Measurements from ENCODE around the gene SGCE.

The SGCE gene

DNA sequence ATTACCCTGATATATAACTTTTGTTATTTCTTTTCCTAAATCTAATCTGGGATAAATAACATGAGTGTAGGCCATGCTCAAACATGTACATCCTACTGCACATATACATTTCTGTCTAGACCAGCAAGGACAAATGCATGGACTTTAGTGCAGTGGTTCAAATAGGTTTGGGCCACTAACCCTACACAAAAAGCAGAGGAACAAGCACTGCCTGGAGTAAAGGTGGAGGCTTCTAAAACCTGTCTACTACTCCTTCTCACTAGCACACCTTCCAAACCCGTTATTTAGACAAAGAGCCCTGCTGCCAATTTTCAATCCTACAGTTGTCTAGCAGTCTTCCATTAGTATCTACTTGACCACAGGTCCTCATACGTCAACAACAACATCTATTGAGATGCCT, 34.8 kb downstream of the SGCE start:
- no peak for DNase-seq

DNA sequence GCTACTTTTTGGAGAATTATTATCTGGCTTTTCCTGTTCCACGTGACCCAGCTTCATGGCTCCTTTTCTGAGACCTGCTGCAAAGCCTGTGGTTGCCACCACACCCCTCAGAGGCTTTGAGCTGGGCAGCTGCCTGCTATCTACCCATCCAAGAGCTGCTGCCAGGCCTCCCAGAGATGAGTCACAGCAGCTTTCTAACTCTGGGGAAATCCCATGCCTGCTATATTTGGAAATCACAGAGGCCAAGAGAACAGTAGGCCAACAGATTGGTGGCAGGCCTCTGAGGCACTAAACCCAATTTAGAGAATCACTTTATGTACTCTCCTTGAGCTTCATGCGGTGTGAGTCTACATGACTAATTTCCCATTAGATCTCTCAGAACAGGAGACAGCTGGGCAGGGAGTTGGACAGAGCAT, 35.2 kb downstream of the SGCE start:
- peak; percentile 40 for DNase-seq

DNA sequence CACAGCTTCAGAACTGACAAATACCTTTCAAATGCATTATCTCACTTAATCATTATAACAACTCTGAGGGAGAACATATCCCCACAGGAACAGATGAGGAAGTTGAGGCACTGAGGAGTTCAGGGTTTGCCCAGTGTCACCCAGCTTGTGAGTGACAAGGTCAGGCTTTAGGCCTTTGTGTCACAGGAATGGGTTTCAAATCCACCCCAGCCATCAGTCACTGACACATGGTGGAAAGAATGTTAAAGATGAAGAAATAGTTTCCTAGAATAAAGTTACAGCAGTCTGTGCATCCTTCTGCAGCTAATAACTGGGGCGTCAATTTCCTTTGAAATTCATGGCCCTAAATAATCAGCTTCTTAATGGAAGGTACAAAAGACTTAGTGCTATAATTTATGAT, 37.8 kb downstream of the SGCE start:
- DNase-seq = no peak

DNA sequence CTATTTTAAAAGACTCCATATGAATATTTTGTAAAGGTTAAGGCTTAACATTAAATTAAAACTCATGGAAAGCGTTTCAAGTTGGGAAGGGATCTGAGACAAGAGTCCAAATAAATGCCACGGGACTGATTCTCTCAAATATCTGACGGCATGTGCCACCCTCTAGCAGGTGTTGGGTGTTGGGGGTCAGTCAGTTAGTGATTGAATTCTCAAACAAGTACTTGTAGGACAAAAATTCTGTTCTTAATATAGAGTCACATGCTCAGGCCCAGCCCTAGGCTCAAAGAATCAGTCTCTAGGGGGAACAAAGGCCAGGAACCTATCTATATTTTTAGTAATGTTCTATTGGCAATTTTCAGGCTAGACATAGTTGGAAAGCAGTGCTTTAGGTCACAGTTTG, 39.1 kb downstream of the SGCE start:
- DNase-seq = no peak

DNA sequence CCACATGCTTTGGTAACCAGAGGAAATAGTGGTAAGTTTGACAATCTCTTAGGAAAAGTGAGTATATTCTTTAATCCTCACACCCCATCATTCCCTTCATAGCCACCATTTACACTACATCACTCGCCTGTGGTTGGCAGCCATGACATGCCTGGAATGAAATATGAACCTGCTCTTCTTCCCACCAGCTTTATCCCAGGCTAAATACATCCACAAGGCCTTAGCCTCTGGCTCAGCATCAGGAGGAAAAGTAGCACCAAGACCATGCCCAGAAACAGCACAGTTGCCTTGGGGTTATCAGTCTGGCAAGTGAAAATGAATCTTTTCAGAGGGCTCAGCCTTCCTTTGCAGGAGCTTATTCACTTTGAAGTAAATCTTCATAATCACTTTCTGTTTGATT, 40.3 kb downstream of the SGCE start:
- no peak for DNase-seq

DNA sequence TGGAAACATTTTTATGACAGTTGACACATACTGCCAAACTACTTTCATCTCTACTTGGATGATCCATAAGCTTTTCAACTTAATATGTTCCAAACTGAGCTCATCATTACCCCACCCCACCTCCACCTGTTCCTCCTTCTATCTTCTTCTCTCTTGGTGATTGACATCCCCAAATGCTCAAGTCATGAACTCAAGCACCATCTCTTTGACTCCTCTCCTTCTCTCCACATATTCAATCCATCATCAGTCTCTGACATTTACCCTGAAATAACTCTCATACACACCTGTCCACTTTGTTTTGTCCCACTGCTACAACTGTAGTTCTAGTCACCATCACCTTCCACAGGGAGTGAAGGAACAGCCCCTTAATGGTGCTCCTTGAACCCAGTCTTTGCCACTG, 43.3 kb downstream of the SGCE start:
- no peak for DNase-seq

DNA sequence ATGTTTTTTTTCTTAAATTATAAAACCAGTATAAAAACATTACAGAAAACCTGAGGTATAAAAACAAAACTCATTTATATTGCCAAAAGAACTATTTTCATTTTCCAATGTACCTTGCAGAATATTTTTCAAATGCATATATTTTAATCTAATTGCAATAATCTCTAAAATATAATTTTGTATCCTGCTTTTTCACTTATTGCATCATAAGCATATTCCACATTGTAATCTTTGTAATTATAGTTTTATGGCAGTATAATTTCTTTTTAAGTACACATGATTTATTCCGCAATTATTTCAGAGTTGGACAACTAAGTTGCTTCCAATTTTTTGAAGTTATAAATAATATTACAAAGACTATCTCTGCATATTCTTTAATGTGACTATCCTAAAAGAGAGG, 43.7 kb downstream of the SGCE start:
- DNase-seq = no peak

DNA sequence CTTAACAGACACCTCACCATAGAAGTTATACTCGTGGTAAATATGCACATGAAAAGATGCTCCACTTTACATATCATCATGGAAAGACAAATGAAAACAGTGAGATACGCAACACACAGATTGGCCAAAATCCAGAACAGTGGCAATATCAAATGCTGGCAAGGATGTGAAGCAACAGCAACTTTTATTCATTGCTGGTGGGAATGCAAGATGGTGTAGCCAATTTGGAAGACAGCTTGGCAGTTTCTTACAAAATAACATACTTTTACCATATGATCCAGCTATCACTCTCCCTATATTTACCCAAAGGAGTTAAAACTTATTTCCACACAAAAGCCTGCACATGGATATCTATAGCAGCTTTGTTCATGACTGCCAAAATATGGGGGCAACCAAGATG, 46.4 kb downstream of the SGCE start:
- DNase-seq = no peak

DNA sequence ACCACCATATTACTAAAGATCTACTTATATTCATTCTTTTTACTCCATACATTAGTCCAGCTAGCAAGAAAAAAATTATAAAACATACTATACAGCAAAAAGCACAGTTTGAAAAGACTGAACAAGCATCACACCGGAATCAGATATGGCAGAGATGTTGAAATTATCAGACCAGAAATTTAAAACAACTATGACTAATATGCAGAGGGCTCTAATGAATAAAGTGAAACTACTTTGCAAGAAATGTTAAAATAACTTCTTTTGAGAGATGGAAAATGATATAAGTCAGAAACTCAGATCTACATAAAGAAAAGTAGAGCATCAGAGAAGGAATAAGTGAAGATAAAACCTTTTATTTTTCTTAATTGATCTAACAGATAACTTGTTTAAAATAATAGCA, 50.9 kb downstream of the SGCE start:
- DNase-seq = no peak

DNA sequence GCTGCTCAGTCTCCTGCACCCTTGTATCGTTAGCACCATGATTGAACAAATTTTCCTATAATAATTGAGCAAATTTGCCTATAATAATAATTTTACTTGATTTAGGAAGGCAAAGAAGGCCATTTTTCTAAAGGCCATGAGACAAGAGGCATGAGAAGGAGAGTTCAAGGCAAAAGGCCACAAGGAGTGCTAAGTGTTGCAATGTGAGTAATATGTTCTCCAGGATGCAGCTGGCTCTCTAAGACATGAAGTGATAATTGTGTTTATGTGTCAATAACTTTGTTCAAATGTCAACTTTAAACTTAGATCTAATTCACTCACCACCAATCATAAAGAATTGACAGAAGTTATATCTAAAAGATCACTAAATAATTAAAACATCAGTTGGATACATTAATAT, 53.8 kb downstream of the SGCE start:
- DNase-seq = no peak

DNA sequence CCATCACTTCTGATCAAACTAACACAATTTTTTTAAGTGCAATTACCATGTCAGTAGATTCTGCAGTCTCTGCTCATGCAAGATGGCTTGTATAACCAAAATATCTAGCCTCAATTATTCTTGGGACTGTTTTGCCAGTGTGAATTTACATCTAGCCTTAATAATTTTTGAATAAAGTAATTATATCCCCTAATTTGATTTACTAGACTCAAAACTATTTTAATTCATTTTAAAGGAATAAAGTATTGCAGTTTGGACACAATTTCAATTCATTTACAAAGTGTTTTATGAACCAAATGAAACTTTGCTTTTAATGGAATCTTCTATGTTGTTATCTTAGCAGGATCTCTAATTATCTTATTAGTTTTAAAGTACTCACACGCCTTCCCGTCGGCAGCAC, 55.7 kb downstream of the SGCE start:
- DNase-seq = no peak

DNA sequence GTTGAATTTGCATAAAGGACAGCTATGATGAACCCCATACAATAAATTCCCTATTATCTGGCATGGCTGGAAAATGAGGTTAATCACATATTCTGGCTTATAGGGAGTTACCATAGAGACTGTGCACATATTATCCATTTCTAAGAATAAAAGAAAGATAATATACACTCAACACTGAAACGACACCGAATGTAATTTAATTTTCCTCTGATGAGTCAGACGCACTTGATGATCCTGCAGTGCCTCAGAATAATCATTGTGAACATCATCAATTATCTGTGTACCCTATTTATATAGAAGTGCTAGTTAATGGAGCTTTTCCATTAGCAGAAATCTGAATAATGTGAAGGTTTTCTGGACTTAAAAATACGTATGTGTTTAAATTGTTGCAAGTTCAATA, 60.2 kb downstream of the SGCE start:
- no peak for DNase-seq

DNA sequence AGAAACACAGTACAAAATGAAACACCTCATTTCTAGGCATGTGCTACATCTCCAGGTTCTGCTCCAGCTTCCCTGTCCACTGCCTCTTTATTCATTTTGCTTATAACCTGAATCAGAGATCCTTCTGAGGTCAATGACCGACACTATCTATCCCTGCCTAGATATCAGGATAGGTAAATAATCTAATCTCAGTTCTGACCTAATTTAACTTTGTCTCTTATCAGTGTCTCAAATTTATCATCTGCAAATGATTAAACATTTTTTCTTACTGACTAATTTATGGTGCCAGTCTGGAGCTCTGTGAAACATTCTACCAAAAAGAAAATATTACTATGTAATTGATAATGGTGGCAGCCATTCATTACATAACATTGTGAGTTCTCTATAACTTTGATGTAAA, 61.1 kb downstream of the SGCE start:
- DNase-seq = no peak

DNA sequence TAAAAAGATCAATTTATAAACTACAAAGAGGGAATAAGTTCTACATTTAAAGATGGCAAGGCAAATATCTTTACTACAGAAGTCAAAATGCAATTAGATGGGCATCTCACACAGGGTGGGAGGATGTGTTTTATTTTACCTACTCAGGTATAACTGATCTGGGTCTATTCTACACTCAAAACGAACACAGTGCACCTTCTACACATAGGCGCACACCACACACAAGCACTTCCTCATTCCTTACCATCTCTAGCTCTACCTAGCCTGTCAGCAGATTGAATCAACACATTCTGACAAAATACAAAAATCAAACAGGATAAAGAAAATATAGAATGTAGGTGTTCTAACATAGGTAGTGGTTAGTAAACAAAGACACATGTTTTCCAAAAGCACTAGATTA, 64.8 kb downstream of the SGCE start:
- no peak for DNase-seq

DNA sequence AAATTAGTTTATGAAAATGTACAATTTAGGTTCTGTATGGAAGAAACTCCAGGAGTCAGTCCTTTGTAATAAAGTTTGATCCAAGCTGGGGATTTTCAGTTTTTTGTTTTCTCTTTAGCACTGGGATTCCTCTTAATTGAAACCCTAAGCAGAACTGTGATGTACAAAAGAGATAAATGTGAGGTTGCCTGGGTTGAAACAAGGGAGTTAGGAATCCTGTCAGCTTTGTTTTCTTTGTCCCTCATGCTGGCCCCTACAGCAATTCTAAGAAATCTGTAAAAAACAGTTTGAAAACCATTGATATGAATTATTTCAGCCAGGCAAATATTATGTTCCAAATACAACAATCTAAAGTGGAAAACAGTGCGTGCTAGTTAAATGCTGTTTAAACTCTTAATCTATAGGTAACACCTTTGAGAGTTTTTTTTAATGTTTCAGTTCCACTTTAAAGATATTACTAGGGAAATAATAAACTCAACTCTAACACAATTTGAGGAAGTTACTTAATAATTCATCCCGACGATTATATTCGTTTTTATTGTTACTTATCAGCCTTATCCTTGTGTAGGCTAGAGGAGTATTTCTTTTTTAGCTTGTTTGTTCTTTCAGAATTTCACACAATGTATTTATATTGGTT, 65.3 kb downstream of the SGCE start:
- DNase-seq = no peak

DNA sequence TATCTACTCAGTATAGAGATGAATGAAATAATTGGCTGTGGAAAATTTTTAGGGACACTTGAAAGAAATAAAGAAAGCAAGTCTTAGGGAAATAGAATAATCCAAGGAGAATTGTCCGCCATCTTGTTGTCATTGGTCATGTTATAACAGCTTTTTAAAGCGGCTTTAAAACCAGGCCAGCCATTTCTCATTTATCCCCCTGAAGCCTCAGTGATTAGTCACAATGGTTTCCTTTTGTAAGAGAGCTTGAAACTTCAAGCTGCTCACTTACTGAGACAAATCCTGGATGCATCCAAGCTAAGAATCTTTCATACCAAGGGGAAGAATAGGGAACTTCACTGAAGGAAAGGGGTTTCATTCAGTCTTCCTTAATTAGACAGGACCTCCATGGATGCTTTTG, 67.9 kb downstream of the SGCE start:
- no peak for DNase-seq

DNA sequence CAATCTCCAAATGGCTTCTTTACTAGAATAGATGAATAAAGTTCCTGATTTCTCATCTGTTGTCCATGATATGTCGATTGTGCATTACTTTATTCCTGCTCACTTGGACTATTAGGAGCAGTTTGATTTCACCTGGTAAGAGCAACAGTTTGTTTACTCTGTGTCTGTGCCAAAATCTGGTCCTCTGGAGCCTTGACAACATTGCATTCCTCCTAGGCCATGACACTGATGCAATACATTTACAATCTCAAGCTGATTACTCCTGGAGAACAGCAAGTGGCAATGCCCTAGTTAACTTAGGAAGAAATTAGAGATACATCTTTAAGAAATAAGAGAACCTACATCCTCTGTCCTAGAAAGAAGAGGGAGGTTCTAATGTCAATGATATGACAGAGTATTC, 71.8 kb downstream of the SGCE start:
- no peak for DNase-seq

DNA sequence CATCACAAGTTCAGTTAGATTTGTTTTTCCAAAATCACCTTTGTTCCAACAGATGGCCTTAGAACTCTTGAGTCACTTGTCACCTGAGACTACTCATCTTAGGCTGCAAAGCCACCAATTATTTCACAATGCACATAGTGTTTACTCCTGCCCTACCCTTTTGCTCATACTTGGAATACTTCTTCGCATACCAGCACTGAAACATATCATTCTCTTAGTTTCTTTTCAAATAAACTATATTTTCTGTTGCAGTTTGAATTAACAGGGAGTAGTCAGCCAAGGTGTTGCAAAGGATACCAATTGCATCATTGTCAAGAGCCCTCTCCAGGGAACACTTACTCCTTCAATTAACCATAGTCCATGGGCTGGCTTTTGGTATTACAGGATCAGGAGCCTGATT, 75.3 kb downstream of the SGCE start:
- DNase-seq = no peak

DNA sequence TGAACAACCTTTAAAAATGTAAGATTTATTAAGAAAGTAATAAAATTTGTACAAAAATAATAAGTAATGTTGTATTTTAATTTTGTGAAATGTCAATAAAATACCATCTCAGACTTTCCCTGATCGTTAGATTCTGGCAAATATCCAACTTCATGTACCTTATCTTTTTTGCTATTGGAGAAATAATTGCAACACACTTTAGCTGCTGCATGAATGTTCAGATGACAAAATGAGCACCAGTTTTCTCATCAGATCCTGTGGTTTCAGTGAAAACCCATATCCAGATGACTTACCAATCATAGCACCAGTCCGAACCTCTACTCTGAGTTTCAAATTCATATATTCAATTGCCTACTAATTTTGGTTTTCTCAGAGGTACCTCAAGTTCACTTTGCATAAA, 76.5 kb downstream of the SGCE start:
- no peak for DNase-seq

DNA sequence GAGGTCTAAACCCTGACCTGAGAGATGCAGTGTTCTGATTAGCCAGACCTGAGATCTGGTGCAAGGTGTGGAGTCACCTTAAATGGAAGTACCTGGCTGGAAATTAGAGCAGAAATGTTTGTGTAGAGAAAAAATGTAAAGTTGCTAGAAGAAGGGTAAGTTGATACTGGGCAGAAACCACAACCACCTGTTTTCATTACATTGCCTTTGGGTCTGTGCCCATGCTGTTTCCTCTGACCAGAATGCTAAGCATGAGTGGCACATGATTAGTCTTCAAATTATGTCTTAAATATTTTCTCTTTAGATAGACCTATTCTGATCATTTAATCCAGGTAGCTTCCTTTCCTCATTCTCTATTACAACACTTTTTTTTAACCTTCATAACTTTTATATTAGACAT, 77.3 kb downstream of the SGCE start:
- no peak for DNase-seq

DNA sequence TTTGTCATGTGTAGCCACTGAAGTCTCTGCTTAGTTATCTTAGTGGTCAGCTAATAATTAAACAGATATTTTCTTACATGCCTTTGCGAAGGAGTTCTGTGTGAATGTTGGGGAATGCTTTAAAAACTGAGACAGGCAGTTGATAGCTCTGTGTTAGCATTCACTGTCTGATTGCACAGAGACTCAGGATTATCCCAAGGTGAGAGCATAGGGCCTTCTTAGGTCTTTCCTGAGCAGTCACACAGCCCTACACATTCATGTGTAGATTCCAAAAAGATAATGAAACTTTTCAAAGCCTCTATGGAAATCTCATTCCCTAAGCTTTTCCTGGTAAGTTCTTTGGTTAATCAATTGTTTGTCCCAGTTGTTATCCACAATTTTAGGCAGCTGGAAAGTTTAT, 78.6 kb downstream of the SGCE start:
- no peak for DNase-seq

DNA sequence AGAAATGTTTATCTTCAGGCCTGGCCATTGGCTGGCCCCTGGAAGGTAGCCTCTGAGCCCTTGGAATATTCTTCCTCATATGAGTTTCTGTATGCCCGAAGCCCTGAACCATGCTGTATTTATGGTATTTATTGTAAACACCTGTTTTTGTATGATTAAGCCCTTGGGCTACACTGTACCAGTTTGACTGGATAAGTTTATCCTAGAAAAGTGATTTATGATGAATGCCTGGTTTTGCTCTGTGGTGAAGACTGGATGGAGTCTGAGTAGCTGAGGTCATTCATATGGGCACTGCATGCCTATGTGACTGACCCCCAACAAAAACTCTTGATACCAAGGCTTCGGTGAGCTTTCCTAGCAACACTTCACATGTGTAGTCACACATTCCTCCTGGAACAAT, 79.6 kb downstream of the SGCE start:
- no peak for DNase-seq

DNA sequence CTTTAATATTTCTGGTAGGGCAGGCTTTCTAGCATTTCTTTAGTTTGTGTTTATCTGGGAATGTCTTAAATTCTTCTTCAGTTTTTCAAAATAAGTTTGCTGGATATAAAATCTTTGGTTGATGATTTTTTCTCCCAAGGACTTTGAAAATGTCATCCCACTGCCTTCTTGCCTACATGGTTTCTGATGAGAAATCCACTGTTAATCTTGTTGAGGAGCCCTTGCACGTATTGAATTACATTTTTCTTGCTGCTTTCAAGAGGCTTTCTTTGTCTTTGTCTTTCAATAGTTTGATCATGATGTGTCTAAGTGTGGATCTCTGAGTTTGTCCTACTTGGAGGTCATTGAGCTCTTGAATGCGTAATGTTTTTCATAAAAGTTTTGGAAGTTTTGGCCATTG, 80.3 kb downstream of the SGCE start:
- no peak for DNase-seq

DNA sequence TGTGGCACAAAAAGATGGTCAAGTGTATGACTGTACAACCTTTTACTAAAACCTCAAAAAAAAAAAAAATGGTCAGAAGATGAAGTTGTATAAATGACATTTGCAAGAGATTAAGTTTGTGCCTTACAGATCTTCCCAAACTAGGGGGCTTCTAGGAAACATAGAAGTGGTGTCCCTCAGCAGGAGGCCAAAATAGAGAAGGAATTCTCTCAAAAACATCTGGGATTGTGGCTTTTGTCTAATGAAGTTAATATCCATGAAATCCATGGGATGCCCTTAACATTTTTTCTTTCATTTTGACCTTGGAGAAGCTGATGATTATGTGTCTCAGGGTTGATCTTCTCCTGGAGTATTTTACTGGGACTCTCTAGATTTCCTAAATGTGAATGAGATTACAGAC, 84.1 kb downstream of the SGCE start:
- DNase-seq = no peak

DNA sequence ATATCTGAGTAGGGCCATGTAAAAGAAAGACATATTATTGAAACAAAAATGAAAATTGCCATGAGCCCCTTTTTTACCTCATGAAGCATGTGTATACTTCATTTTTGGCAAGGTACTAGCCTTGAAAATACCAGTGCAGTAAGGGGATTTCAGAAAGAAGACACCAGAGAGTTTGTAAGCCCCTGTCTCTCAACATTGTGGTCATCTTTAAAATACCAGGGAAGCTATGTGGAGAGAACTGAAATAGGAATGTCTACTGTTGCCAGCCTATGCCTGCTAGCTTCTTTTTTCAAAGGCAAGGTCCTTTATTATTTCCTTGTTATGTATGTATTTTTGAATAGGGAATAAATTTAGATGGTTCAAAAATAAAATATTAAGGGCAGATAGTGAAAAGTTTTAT, 88.5 kb downstream of the SGCE start:
- no peak for DNase-seq

Measured in activated CD4-positive, CD25-positive, alpha-beta regulatory T cell treated with anti-CD3 and anti-CD28 coated beads, Interleukin-2, amount 50 U/mL, for 72 hours (primary cell).